ENCODE measurements around the gene DTX3L. TPM values are rescaled to one million over a fixed set of nuclear protein-coding genes. Genes with fewer than 3 reads are reported as not detected.
"Not testable (repeated sequence)": the region's sequence is repeated elsewhere in the genome, so short reads cannot be mapped to it uniquely, and the experiment has no call there.

DTX3L gene
- polyA plus RNA-seq, 1 donor = 7.1 TPM

DNA sequence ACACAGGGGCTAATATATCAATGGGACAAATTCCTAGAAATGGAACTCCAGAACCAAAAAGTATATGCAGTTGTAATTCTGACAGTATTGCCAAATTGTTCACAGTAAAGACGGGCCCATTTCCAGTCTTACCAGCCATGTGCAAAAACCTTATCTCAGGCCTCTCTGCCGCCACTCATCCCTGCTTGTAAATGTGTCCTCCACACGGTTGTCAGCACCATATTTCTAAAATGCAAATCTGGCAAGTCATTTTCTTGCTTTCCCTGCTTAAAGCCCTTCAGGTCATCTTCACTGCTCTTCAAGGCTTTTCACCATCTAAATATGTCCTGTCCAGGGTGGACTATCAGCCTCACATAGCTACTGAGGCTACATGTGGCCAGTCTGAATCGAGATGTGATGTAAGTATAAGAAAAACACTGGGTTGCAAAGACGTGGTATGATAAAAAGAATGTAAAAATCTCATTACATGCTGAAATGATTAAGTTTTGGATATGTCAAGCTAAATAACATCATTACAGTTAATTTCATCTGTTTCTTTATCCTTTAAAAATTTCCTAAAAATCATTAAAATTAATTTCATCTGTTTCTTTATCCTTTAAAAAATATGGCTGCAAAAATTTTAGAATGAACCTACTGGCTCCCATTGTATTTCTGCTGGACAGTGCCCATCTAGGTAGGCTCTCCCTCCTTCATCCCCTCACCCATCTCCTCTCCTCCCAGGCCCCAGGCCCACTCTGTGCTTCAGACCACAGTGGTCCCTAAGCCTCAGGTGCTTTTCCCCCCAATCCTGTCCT lies 1.0 kb upstream of the DTX3L start:
- no peak for DNase-seq (ENCODE audit: low read depth)

DNA sequence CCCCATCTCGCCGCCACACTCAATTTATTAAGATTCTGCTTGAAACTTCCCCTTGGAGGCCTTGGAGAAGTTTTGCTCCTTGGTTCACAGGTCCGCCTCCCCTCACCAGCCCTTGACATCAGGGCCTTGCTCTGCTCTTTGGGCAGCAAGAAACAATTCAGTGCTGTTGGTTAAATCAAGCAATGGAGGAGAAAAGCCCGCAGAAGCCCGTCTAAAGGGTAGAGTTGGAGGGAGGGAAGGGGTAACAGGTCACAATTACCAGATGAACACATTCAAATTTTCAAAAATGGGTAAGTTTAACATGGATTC lies 467 bp upstream of the DTX3L start:
- no peak for DNase-seq (ENCODE audit: low read depth)

DNA sequence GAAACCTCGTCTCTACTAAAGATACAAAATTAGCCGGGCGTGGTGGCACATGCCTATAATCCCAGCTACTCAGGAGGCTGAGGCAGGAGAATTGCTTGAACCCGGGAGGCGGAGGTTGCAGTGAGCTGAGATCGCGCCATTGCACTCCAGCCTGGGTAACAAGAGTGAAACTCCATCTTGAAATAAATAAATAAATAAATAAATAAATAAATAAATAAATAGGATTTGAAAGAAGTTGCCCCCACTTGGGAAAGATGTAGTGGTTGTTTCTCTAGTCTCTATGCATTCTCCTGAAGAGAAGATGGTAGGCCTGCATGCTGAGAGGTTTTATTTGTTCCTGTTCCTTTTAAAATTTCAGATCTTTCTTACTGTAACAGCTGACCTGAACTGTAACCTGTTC lies 4.0 kb downstream of the DTX3L start:
- not testable (repeated sequence) for DNase-seq (ENCODE audit: low read depth)

DNA sequence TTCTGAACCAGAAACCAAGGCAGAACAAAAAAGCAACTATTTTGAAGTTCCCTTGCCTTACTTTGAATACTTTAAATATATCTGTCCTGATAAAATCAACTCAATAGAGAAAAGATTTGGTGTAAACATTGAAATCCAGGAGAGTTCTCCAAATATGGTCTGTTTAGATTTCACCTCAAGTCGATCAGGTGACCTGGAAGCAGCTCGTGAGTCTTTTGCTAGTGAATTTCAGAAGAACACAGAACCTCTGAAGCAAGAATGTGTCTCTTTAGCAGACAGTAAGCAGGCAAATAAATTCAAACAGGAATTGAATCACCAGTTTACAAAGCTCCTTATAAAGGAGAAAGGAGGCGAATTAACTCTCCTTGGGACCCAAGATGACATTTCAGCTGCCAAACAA lies 4.6 kb downstream of the DTX3L start:
- no peak for DNase-seq (ENCODE audit: low read depth)

DNA sequence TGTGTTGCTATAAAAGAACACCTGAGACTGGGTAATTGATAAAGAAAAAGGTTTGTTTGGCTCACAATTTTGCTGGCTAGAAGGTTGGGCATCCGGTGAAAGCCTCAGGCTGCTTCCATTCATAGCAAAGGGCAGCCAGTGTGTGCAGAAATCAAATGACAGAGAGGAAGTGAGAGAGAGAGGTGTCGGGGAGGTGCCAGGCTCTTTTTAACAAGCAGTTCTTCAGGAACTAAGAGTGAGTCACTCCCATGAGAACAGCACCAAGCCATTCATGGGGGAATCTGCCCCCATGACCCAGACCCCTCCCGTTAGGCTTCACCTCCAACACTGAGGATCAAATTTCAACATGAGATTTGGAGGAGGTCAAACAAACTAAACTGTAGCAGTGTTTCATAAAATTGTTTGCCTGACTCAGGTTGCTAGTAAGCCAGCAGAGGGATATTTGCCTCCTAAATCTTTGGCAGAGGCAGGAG lies 8.8 kb downstream of the DTX3L start:
- no peak for DNase-seq (ENCODE audit: low read depth)

DNA sequence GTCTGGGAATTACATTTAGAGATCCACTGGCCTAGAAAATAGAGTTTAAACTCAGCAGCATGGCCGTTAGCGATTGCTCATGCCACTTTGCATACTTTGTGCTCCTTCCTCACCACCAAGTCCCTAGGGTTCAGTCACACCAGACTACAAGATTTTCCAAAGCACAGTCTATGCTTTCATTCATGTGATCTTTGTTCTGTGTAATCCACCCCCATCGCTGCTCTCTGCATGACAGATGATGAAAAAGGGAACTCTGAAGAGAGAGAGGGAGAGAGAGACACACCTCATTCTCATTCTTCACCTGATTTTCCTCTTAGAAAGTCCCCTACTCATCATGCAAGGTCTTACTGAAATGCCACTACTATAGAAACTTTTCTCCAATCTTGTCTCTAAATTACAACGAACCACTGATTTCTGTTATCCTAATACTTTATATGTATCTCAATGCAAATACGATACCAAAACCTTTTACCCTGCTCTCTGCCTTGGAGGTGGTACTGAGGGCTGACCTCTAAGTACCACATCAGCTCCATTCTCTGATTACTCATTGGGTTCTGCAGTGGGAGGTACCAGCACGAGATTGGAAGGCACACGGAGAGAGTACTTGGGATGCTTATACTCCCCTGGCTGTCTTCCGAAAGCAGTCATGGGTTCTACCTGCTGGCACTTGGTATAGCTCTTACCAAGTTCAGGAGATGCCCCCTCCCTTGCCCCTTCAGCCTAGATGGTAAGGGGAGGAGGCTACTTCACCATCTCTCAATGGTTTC lies 12.2 kb downstream of the DTX3L start:
- DNase-seq (ENCODE audit: low read depth) = no peak

DNA sequence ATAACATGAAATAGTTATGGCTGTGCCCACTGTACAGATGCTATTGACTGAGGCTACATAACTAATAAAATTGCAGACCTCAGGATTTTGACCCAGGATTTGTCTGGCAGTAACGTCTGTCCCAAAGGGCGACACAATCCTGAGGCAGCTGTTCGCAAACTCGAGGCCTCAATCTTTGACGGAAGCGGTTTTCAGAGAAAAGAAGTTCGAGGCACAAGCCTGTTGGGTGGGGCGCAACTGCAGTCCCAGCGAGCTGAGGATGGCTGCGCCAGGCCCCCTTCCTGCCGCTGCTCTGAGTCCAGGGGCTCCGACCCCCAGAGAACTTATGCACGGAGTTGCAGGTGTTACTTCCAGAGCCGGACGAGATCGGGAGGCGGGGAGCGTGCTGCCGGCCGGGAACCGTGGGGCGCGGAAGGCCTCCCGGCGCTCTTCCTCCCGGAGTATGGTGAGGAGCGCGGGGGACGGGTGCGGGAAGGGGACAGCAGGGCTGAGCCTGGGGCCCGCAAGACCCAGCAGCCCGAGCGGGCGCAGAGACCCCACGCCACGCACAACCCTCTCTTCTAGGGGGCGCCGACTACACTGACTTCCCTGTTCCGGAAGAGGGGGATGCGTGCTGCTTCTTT lies 13.4 kb downstream of the DTX3L start, which contains the start of gene PARP15:
TSS of gene PARP15 (plus strand) at position 242 of the 623 bp plus-strand sequence. CDS start at position 260, 18 bp downstream.
- DNase-seq (ENCODE audit: low read depth) = no peak

DNA sequence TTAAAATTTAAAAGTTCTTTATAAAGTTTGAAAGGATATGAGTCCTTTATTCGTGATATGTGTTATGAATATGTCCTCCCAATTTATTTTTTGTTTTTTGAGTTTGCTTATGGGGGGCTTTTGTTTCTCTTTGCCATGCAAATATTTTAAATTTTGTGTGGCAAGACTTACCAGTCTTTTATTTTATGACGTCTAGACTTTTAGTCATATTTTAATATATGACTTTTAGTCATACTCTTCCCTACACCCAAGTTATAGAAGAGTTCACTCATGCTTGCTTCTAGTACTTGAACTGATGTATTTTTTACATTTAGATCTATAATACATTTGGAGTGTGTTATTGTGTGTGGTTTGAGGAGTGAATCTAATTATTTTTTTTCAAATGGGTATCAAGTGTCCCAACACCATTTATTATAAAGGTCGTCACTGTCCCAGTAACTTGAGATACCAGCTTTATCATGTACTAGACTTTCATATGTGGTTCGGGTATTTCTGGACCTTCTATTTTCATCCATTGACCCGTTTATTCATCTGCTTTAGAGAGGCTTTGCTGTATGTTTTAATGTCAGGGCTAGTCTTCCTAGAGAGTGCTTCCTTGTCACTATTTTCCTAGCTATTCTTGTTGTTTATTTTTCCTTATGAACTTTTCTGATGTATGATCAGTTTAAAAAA lies 14.1 kb downstream of the DTX3L start:
- no peak for DNase-seq (ENCODE audit: low read depth)

DNA sequence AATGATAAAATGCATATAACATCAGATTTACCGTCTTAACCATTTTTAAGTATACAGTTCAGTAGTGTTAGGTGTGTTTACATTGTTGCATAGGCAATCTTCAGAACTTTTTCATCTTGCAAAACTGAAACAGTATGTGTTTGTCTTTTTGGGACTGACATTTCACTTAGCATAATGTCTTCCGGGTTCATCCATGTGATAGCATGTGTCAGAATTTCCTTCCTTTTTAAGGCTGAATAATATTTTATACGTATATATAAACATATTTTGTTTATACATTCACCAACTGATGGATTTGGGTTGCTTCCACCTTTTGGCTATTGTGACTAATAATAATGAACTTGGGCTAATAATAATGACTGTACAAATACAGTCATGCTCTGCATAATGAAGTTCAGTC lies 16.3 kb downstream of the DTX3L start:
- no peak for DNase-seq (ENCODE audit: low read depth)

DNA sequence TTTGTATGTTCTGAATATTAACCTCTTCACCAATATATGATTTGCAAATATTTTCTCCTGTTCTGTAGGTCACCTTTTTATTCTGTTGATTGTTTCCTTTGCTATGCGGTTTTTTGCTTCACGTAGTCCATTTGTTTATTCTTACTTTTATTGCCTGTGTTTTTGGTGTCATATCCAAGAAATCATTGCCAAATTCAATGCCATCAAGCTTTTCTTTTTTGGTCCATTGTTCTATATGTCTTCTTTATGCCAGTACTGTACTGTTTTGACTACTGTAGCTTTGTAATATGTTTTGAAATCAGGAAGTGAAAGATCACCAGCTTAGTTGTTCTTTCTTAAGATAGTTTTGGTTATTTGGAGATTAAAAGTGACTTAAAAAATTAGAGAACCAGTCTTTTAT lies 17.5 kb downstream of the DTX3L start:
- no peak for DNase-seq (ENCODE audit: low read depth)

DNA sequence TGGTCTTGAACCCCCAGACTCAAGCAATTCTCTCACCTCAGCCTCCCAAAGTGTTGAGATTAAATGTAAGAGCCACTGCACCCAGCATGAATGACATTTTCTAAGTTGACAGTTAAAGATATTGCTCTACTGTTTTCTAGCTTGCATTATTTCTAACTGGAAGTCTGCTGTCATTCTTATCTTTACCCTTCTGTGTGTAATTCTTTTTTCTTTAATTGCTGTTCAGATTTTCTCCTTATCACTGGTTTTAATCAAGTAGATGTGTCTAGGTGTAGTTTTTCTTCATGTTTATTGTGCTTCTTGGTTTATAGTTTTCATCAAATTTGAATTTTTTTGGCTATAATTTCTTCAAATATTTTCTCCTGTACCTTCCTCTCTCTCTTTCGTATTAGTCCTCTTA lies 18.3 kb downstream of the DTX3L start:
- no peak for DNase-seq (ENCODE audit: low read depth)

DNA sequence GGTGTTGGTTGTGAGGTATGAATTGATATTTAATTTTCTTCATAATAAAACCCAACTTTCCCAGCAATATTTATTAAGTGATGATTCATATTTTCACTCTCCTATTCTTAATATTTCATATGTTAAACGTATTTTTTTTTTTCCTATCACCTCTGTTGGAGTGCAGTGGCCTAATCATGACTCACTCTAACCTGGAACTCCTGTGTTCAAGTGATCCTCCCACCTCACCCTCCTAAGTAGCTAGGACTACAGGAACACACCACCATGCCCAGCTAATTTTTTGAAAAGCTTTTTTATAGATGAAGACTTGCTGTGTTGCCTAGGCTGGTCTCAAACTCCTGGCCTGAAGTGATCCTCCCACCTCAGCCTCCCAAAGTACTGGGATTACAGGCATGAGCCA lies 22.0 kb downstream of the DTX3L start:
- DNase-seq (ENCODE audit: low read depth) = no peak

DNA sequence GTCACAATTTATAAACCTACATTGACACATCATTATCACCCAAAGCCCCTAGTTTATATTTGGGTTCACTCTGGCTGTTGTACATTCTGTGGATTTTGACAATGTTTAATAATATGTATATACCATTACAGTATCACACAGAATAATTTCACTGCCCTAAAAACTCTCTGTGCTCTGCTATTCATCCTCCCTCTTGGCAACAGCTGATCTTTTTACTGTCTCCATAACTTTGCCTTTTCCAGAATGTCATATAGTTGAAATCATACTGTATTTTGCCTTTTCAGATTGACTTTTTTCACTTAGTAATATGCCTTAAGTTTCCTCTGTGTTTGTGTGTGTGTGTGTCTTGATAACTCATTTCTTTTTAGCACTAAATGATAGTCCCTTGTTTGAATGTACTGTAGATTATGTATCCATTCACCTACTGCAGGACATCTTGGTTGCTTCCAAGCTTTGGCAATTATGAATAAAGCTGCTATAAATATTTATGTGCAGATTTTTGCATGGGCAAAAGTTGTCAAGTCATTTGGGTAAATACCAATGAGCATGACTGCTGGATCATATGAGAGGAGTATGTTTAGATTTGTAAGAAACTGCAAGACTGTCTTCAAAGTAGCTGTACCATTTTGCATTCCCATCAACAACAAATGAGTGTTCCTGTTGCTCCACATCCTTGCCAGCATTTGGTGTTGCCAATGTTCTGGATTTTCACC lies 22.8 kb downstream of the DTX3L start:
- no peak for DNase-seq (ENCODE audit: low read depth)

DNA sequence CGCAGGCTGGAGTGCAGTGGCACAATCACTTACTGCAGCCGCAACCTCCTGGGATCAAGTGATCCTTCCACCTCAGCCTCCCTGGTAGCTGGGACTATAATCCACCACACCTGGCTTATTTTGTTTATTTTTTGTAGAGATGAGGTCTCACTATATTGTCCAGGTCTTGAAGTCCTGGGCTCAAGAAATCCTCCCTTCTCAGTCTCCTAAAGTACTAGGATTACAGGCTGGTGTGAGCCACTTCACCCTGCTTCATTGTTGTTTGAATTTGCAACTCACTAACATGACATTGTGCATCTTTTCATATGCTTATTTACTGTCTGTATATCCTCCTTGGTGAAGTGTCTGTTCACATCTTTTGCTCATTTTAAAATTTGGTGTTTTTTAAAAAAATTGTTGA lies 23.4 kb downstream of the DTX3L start:
- DNase-seq (ENCODE audit: low read depth) = no peak

DNA sequence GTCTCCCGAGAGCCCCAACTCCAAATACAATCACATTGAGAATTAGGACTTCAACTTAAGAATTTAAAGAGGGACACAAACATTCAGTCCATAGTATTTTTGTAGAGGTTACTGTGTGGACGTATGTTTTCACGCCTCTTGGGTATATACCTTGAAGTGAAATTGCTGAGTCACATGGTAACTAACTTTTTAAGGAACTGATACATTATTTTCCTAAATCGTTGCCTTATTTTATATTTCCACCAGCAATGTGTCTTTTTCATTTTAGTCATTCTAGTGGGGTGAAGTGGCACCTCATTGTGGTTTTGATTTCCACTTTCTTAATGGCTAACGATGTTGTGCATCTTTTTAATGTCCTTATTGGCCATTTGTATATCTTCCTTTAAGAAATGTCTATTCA lies 25.2 kb downstream of the DTX3L start:
- DNase-seq (ENCODE audit: low read depth) = no peak

DNA sequence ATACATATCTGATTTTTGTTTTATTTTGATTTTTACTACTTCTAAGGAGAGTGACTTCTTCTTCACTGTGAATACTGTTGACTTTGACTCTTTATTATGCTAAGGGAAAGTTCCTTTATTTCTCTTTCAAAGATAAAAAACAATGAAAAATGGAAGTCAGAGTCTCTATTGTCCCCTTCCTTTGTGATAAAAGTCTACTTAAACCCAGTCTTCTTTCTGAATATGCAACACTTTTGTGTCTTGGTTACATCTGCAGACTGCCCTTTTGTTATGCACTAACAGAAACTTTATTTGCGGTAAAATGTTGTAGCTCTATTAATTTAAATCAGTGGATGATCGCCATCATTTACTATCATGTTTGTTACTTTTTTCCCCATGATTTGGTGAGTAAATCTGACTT lies 26.5 kb downstream of the DTX3L start:
- no peak for DNase-seq (ENCODE audit: low read depth)

DNA sequence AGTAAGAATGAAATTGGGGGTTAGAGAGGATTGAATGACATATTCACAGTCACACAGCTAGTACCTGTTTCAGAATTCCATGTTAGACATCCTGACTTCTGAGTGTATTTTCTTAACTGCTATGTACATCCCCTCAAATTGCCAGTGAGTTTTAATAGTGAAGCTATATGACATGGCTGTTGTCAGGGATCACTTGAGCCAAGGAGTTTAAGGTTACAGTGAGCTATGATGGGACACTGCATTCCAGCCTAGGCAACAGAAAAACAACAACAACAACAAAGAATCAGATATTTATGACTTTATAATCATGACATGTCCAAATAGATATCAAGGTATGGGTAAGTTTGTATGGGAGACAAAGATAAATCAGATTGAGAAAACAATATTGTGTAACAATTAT lies 29.9 kb downstream of the DTX3L start:
- DNase-seq (ENCODE audit: low read depth) = no peak

DNA sequence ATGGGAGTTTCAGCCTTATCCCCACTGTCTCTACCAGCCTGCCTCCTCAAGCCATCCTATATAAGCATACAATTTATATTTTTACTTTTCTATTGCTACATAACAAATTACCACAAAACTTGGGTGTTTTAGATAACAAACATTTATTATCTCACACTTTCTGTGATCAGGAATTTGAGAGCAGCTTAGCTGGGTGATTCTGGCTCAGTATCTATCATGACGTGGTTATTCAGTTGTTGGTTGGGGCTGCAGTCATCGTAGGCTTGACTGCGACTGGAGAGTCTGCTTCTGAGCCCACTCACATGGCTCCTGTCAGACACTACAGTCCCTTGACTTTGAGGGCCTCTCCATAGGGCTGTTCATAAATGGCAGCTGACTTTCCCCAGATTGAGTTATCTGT lies 34.0 kb downstream of the DTX3L start:
- DNase-seq (ENCODE audit: low read depth) = no peak

DNA sequence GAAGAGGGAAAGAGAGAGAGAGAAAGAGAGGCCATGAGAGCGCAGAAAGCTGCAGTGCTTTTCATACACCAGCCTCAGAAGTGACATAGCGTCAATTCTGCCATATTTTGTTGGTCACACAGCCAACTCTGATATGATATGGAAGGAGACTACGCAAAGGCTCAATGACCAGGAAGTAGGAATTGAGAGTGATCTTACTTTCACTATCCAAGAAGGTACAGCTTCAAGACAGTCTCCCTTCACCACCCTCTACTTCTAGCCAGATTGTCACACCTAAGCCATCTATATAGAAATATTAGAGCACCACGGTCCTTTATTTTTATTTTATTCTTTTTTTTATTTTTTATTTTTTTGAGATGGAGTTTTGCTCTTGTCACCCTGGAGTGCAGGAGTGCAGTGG lies 34.4 kb downstream of the DTX3L start:
- no peak for DNase-seq (ENCODE audit: low read depth)

DNA sequence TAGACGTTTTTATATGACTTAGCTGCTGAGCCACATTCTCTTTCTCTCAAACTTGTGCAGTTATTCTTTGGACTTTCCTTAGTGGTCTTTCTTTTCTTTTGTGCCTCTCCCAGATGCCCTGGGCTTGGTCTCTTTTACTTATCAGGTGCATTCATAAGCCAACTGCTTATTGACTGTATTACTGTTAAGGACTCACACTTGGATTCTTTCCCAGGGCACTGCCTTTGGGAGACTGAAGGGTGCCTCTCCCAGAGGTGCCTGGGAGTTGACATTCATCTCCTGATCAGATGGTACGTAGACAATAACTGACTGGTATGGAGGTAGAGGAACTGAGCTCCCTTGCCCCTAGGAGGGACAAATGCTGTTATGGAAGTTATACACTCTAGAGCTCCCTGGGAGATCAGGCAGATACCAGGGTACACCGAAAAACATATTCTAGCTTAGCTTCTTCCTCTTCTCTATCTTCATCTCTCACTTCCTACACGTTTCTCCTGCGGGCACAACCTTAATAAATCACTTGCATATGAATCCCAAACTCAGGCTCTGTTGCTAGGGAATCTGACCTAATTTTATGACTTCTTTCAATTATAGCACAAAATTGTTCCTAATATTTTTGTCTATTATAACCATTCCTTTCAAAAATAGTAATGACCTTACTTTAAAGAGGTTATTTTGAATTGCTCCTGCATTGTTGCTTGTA lies 38.0 kb downstream of the DTX3L start:
- DNase-seq (ENCODE audit: low read depth) = no peak

DNA sequence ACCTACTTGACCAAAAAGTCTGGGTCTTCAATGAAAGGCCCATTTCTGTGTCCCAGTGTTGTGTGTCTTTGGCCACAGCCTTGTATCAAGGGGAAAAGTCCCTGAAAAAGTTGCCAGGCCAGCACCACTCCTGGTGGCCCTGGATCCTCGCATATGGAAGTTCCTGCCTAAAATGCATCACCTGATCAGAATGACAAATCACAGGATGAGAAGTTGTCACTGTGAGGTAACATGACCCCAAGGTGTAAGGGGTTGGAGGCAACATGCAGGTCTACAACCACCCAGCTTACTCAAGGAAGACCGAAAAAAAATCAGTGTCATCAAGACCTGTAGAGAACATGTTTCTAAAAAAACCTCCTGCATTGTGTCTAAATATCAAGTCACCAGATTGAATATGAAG lies 38.9 kb downstream of the DTX3L start:
- DNase-seq (ENCODE audit: low read depth) = no peak

Measured in forelimb muscle (tissue), 1 donor.